ENCODE measurements around the gene CTNNA1. TPM values are rescaled to one million over a fixed set of nuclear protein-coding genes. Genes with fewer than 3 reads are reported as not detected.
A peak's percentile ranks its signal among the peaks of the same experiment; 100 is the strongest.

CTNNA1 gene
- total RNA-seq, 2 donors from 2014 or later: 107 to 140 TPM

- peaks cover 0 to 19% of the 10 kb centered on the region in 2 donors for H3K36me3 ChIP-seq (replicated peaks in 1 of 2; ENCODE audit: insufficient read depth in 1 of 2, low read depth in 2 of 2)
- ATAC-seq (peak; percentile 28), DNase-seq (no peak)
- no peak for TF ChIP-seq POLR2A (IDR thresholded peaks at IDR 0.05)
- TF ChIP-seq, protein P1, sequence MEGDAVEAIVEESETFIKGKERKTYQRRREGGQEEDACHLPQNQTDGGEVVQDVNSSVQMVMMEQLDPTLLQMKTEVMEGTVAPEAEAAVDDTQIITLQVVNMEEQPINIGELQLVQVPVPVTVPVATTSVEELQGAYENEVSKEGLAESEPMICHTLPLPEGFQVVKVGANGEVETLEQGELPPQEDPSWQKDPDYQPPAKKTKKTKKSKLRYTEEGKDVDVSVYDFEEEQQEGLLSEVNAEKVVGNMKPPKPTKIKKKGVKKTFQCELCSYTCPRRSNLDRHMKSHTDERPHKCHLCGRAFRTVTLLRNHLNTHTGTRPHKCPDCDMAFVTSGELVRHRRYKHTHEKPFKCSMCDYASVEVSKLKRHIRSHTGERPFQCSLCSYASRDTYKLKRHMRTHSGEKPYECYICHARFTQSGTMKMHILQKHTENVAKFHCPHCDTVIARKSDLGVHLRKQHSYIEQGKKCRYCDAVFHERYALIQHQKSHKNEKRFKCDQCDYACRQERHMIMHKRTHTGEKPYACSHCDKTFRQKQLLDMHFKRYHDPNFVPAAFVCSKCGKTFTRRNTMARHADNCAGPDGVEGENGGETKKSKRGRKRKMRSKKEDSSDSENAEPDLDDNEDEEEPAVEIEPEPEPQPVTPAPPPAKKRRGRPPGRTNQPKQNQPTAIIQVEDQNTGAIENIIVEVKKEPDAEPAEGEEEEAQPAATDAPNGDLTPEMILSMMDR (IDR thresholded peaks at IDR 0.05): no peak
- no peak overlapping the region for H3K4me3 ChIP-seq
- H3K27me3 ChIP-seq: no peaks in the 10 kb centered on the region
- H3K9me3 ChIP-seq: no peaks in the 10 kb centered on the region
- no peaks in the 10 kb centered on the region for H3K4me1 ChIP-seq
- H3K27ac ChIP-seq: peak overlapping the region in 1 of 4 donors; percentile 31
- intact Hi-C loops (cut with DNase I): no loop called here
- WGBS, 2 donors: 86 to 95% methylated on average over 15 to 22 of the region's 22 CpGs
These were observed 183.2 kb downstream of the CTNNA1 start for GRCh38 chr5:138936225-138936967.

DNA sequence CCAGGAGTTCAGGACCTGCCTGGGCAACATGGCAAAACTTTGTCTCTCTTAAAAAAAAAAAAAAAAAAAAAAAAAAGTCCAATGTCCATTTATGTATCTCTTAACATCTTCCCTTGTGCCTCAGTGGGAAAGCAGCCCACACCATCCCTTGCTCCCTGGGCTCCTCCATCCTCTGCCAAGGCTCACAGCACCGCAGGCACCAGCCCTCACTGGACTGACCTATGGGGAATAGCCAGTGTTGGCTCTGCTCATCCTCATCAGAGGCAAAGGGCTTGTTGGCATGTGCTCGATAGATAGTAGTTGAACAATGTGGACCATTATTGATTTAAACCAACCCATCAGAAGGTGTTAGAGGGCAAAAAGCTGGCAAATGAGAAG, 183.7 kb downstream of the CTNNA1 start:
- Histone ChIP-seq H3K27me3 (no peaks in the 10 kb centered on the region), H3K4me3 (no peak overlapping the region), H3K27ac (no peak overlapping the region), H3K4me1 (no peaks in the 10 kb centered on the region), H3K36me3 (replicated peaks in 1 of 2; ENCODE audit: insufficient read depth in 1 of 2, low read depth in 2 of 2) (peaks cover 0 to 15% of the 10 kb centered on the region in 2 donors), H3K9me3 (no peaks in the 10 kb centered on the region)
- no peak for DNase-seq
- intact Hi-C loops (cut with DNase I): no loop called here
- WGBS, 2 donors: 61 to 92% methylated on average over 2 of the region's 2 CpGs
- ATAC-seq: no peak
- TF ChIP-seq POLR2A (IDR thresholded peaks at IDR 0.05): no peak
- TF ChIP-seq, protein P1 (IDR thresholded peaks at IDR 0.05): no peak

DNA sequence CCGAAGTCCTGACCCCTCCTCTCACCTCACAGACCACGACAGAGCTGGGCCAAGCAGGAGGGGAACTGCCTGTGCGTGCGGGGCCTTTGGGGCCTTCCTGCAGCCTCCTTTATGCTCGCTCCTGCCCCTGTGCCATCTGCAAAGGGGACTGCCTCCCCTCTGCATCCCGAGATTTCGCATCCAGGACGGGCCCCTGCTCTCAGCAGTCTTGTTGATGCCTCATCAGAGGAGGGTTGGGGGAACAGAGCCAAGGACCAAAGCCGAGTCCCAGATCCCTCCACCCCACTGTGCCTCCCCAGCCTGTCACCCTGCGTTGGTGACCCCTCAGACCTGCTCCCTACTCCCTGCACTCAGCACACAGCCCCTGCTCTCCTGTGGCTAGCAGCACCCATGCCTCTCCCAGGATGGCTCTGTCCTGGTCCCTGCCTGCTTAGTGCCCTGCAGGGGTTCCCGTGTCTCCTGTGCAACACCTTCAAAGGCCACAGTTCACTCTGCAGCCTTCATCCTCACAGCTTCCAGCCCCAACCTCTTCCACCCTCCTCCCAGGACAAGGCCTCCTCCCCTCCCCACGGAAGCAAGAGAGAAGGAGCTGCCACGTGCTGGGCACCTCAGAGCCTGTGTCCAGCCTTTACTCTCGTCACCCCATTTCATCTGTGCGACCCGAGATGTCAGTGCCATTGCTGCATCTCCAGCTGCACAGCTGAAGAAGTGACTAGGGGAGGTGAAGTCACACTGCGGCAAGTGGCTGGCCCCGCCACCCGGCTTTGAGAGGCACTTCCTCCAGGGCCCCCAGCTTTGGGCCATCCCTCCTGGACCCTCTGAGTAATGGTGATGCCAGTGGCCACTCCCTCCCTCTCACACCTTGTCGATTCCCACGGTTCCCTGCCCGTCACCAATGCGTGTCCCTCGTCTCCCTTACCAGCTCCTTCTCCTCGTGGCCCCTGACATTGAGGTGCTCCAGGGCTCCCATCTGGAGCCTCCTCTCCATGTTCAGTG, 184.5 kb downstream of the CTNNA1 start:
- intact Hi-C loops (cut with DNase I): no loop called here
- Histone ChIP-seq H3K4me1 (no peaks in the 10 kb centered on the region), H3K9me3 (no peaks in the 10 kb centered on the region), H3K27me3 (no peaks in the 10 kb centered on the region), H3K4me3 (no peak overlapping the region), H3K27ac (no peak overlapping the region), H3K36me3 (replicated peaks in 1 of 2; ENCODE audit: insufficient read depth in 1 of 2, low read depth in 2 of 2) (peaks cover 0 to 10% of the 10 kb centered on the region in 2 donors)
- 80 to 84% methylated on average over 21 to 25 of the region's 25 CpGs for WGBS, 2 donors
- TF ChIP-seq, protein P1 (IDR thresholded peaks at IDR 0.05): no peak
- TF ChIP-seq POLR2A (IDR thresholded peaks at IDR 0.05): no peak
- ATAC-seq (no peak), DNase-seq (no peak)

DNA sequence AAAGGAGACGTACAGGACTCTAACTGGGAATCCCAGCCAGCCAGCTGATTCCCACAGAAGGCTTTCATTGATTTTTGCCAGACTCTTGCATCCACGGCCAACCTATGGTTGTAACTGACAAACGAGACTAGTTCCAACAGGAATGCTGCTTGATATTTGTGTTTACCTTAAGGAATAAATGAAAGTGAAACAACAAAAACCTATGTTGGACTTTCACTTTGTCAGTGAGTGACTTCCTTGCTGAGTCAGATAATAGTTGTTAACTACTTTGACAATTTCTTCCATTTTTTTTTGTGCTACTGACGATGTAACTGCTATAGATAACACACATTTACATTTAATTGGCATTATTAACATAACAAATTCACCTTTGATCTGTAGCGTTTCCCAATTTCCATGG, 185.3 kb downstream of the CTNNA1 start:
- Histone ChIP-seq H3K36me3 (replicated peaks in 1 of 2; ENCODE audit: insufficient read depth in 1 of 2, low read depth in 2 of 2) (peaks cover 0 to 6% of the 10 kb centered on the region in 2 donors), H3K4me3 (no peak overlapping the region), H3K27ac (no peak overlapping the region), H3K27me3 (no peaks in the 10 kb centered on the region), H3K4me1 (no peaks in the 10 kb centered on the region), H3K9me3 (no peaks in the 10 kb centered on the region)
- TF ChIP-seq, protein P1 (IDR thresholded peaks at IDR 0.05): no peak
- TF ChIP-seq POLR2A (IDR thresholded peaks at IDR 0.05): no peak
- intact Hi-C loops (cut with DNase I): no loop called here
- ATAC-seq: no peak
- 55 to 62% methylated on average over 5 of the region's 5 CpGs for WGBS, 2 donors
- no peak for DNase-seq

All from body of pancreas (tissue), 4 donors.